GM21786 (cell line): ENCODE data around the gene SLC16A5.
"Not testable (repeated sequence)": the region's sequence is repeated elsewhere in the genome, so short reads cannot be mapped to it uniquely, and the experiment has no call there.

ENCODE experiments used
- ATAC-seq: cut with Tn5 transposase; IDR thresholded peaks from one replicate; pipeline ENCODE4 v1.9.1; 2021; ENCODE audit not compliant: unreplicated experiment

Gene SLC16A5, protein sequence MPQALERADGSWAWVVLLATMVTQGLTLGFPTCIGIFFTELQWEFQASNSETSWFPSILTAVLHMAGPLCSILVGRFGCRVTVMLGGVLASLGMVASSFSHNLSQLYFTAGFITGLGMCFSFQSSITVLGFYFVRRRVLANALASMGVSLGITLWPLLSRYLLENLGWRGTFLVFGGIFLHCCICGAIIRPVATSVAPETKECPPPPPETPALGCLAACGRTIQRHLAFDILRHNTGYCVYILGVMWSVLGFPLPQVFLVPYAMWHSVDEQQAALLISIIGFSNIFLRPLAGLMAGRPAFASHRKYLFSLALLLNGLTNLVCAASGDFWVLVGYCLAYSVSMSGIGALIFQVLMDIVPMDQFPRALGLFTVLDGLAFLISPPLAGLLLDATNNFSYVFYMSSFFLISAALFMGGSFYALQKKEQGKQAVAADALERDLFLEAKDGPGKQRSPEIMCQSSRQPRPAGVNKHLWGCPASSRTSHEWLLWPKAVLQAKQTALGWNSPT

DNA sequence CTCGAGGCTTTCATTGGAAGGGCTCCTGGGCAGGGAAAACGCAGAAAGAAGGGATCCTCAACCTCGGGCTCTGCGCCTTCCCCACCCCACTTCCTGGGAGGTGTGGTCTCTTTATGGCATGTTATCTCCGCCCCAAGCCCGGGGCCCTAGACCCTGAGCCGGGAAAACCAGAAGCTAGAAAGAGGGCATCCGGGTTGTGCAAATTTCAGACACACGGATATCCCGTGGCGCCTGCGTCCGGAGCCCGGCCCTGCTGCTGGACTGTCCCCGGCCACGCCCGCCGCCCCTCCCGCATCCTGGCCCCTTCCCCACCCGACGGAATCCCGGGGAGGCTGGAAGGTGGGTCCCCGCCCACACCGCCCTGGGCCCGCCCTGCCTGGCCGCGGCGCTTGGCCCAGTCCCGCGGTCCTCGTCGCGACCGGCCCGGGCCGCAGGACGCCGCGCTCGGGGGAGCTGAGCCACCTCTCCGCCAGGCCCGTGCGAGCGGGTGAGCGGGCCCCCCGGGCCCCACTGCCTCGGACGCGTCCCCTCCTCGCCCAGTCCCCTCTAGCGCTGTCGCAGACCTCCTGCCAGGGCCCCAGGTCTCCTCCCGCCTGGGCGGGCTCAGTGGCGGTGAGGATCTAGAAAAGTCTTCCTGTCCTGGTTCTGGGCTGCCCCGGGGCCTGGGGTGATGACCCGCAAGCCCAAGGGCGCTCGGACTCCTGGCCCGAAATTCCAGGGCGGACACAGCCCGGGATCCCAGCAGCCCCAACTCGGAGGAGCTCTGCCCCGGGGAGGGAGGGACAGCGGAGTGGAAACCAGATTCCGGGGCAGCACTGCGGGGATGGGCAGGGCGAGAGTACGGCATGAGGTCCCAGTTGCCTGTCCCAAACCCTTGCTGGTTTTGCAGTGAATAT is at the start of gene SLC16A5:
Gene SLC16A5 (plus strand): TSS at position 397 of the 896 bp plus-strand sequence. CDS start 5,683 bp downstream, outside the sequence.
- ATAC-seq: peak; percentile 58

GRCh38 chr17:75039238-75039637 is 48.5 kb upstream of the SLC16A5 start:
- no peak for ATAC-seq

DNA sequence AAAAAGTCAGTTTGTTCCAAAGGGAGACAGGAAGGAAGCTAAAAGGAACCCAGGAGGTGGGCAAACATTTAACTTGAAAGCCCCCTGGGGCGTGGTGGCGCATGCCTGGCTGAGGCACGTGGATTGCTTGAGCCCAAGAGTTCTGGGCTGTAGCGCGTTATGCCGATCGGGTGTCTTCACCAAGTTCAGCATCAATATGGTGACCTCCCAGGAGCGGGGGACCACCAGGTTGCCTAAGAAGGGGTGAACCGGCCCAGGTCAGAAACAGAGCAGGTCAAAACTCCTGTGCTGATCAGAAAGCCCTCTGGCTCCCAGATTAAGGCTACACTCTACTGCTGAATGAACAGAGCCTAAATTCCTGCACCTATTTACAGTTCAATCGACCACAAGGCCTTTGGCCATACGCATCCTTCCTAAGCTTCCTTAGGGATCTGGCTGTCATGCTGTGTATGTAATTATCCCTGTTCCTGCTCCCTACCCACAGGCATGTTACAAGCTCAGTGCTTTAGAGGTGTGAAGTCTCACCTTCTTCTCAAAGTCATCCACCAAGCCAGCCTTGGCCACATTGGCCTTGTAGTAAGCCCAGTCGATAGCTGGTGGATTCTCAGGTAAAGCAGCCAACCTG is 46.0 kb upstream of the SLC16A5 start:
- no peak for ATAC-seq

DNA sequence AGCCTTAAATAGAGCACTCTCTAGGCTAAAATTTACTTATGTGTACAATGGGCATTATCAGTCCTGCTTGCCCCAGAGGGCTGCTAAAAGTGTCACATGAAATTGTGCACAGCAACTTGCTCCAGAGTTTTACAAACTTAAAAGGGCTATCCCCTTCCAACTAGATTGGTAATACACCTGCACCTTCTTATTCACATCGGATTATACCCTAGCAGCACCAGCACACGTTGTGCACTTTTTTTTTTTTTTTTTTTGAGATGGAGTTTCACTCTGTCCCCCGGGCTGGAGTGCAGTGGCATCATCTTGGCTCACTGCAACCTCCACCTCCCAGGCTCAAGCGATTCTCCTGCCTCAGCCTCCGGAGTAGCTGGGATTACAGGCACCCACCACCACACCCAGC is 44.0 kb upstream of the SLC16A5 start:
- not testable (repeated sequence) for ATAC-seq

- no peak for ATAC-seq
Observed at GRCh38 chr17:75044716-75045115, 43.0 kb upstream of the SLC16A5 start.

- ATAC-seq: not testable (repeated sequence)
Observed at GRCh38 chr17:75045946-75046406, 41.8 kb upstream of the SLC16A5 start.

GRCh38 chr17:75046407-75047289 is 41.1 kb upstream of the SLC16A5 start, which contains the start of the genes ATP5PD and KCTD2:
Gene ATP5PD, minus strand, starts transcription at chr17:75046969. Its CDS starts 4,319 bp downstream, at chr17:75042650.
Gene KCTD2, plus strand, starts transcription at chr17:75047225. Its CDS starts 26 bp downstream, at chr17:75047251.
- peak; percentile 91 for ATAC-seq

GRCh38 chr17:75047398-75048098 is 40.2 kb upstream of the SLC16A5 start:
- ATAC-seq: peak; percentile 10

GRCh38 chr17:75048249-75048878 is 39.4 kb upstream of the SLC16A5 start:
- no peak for ATAC-seq

- ATAC-seq: no peak
Observed at GRCh38 chr17:75049057-75049456, 38.7 kb upstream of the SLC16A5 start.

- ATAC-seq: no peak
Observed at GRCh38 chr17:75049706-75050105, 38.0 kb upstream of the SLC16A5 start.

- no peak for ATAC-seq
Observed at GRCh38 chr17:75051941-75052340, 35.8 kb upstream of the SLC16A5 start.

- ATAC-seq: no peak
Observed at GRCh38 chr17:75059369-75060345, 28.1 kb upstream of the SLC16A5 start.

- ATAC-seq: no peak
Observed at GRCh38 chr17:75060434-75061054, 27.2 kb upstream of the SLC16A5 start.

DNA sequence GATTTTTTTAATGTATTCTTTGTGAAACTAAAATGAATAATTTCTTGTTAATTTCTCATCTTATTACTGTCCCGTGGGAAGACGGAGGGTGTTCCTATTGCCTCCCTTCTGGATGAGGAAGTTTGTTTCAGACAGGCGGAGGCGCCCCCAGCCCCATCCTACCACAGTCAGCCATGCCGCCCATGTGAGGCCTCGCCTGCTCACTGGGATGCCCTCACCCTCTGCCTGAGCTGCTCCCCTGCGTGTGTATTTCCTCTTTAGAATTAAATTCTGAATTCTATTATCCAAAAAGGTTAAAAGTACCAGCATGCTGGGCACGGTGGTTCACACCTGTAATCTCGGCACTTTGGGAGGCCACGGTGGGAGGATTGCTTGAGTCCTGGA is 26.7 kb upstream of the SLC16A5 start:
- no peak for ATAC-seq

- ATAC-seq: no peak
Observed at GRCh38 chr17:75061618-75062017, 26.1 kb upstream of the SLC16A5 start.

GRCh38 chr17:75063201-75063600 is 24.6 kb upstream of the SLC16A5 start:
- ATAC-seq: no peak
